DND-41 (cell line): ENCODE measurements around the gene CDYL2.

ENCODE experiments used
- ATAC-seq: fragments of 200-7000 bp; cut with Tn5 transposase; 3 replicates; pipeline ENCODE4 v1.9.1; 2021; ENCODE audit warnings: low read depth; ENCODE audit not compliant: insufficient read depth
- DNase-seq: peaks from one replicate; pipeline ENCODE4 v3.0.0-alpha.2; 2020
- H2AFZ ChIP-seq: 2 replicates; pipeline ENCODE4 v1.6.0; 2012; ENCODE audit warnings: low read depth, low read length
- H3K27ac ChIP-seq: 2 replicates; pipeline ENCODE4 v1.5.1; 2012; ENCODE audit warnings: low read length, inconsistent platforms
- H3K27me3 ChIP-seq: fragments of 200-600 bp; sonication (generic); 2 replicates; pipeline ENCODE4 v1.6.0; 2012; ENCODE audit warnings: low read length, mild to moderate bottlenecking, inconsistent platforms; ENCODE audit not compliant: insufficient read depth, poor library complexity
- H3K36me3 ChIP-seq: 2 replicates; pipeline ENCODE4 v1.5.1; 2012; ENCODE audit warnings: low read length, inconsistent platforms; ENCODE audit not compliant: insufficient read depth
- H3K4me1 ChIP-seq: 2 replicates; pipeline ENCODE4 v1.5.1; 2012; ENCODE audit warnings: mild to moderate bottlenecking, low read length; ENCODE audit not compliant: insufficient read depth
- H3K4me2 ChIP-seq: 2 replicates; pipeline ENCODE4 v1.6.0; 2012; ENCODE audit warnings: mild to moderate bottlenecking, moderate library complexity, low read length, inconsistent platforms; ENCODE audit not compliant: insufficient read depth
- H3K4me3 ChIP-seq, 2 experiments: fragments of 200-600 bp in 1 of 2; shearing (Covaris generic) in 1 of 2; 2 replicates each; pipeline ENCODE4 v1.5.1; 2012 to 2016; ENCODE audit warnings: inconsistent platforms in 2 of 2, low read length in 2 of 2, mild to moderate bottlenecking in 2 of 2, low read depth in 1 of 2, moderate library complexity in 1 of 2
- H3K79me2 ChIP-seq: 2 replicates; pipeline ENCODE4 v1.6.0; 2012; ENCODE audit warnings: low read length, inconsistent platforms; ENCODE audit not compliant: insufficient read depth
- H3K9ac ChIP-seq: 2 replicates; pipeline ENCODE4 v1.6.0; 2012; ENCODE audit warnings: low read depth, mild to moderate bottlenecking, inconsistent platforms, low read length, moderate library complexity
- H3K9me3 ChIP-seq: 2 replicates; pipeline ENCODE4 v1.5.1; 2012; ENCODE audit warnings: low read length, moderate library complexity, mild to moderate bottlenecking, inconsistent platforms; ENCODE audit not compliant: insufficient read depth, severe bottlenecking
- H4K20me1 ChIP-seq: 2 replicates; pipeline ENCODE4 v1.6.0; 2012; ENCODE audit warnings: low read length; ENCODE audit not compliant: insufficient read depth
- EZH2 ChIP-seq: IDR thresholded peaks from 3 replicates; pipeline ENCODE4 v1.6.1; 2012; ENCODE audit warnings: borderline replicate concordance, low read depth, mild to moderate bottlenecking, moderate library complexity, low read length, inconsistent platforms; ENCODE audit not compliant: severe bottlenecking
- TF ChIP-seq, protein P1 (sequence below): IDR thresholded peaks from 2 replicates; pipeline ENCODE4 v1.5.1; 2012; ENCODE audit warnings: borderline replicate concordance, low read length, moderate library complexity, mild to moderate bottlenecking; ENCODE audit not compliant: poor library complexity, severe bottlenecking; ENCODE audit errors: extremely low read depth

The CDYL2 gene

DNA sequence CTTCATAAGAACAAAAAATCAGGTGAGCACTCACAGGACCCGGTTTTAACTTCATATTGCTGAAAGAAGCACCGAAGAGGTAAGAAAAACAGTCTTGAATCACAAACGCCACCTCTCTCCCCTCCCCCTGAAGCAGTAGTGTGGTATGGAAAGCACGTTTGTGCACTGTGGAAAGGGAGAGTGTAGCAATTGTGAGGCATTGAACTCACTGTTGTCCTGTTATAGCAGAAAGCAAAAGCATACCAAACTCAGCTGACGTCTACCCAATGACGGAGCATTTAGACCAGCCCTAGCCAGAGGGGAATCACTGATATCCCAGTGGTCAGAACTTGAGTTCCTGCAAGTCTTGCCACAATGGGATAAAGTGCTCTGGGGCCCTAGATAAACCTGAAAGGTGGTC lies 164.8 kb downstream of the CDYL2 start:
- Histone ChIP-seq H3K27me3 (peaks cover 3% of the 10 kb centered on the region), H3K9me3 (no peaks in the 10 kb centered on the region), H3K4me3 (no peak overlapping the region), H4K20me1 (no peaks in the 10 kb centered on the region), H3K79me2 (no peaks in the 10 kb centered on the region), H2AFZ (no peak overlapping the region), H3K36me3 (no peaks in the 10 kb centered on the region), H3K27ac (no peak overlapping the region), H3K9ac (no peak overlapping the region), H3K4me1 (no peaks in the 10 kb centered on the region), H3K4me2 (no peak overlapping the region)
- ATAC-seq (no peak), DNase-seq (no peak)
- TF ChIP-seq EZH2 = no peak
- TF ChIP-seq, protein P1, sequence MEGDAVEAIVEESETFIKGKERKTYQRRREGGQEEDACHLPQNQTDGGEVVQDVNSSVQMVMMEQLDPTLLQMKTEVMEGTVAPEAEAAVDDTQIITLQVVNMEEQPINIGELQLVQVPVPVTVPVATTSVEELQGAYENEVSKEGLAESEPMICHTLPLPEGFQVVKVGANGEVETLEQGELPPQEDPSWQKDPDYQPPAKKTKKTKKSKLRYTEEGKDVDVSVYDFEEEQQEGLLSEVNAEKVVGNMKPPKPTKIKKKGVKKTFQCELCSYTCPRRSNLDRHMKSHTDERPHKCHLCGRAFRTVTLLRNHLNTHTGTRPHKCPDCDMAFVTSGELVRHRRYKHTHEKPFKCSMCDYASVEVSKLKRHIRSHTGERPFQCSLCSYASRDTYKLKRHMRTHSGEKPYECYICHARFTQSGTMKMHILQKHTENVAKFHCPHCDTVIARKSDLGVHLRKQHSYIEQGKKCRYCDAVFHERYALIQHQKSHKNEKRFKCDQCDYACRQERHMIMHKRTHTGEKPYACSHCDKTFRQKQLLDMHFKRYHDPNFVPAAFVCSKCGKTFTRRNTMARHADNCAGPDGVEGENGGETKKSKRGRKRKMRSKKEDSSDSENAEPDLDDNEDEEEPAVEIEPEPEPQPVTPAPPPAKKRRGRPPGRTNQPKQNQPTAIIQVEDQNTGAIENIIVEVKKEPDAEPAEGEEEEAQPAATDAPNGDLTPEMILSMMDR = no peak

DNA sequence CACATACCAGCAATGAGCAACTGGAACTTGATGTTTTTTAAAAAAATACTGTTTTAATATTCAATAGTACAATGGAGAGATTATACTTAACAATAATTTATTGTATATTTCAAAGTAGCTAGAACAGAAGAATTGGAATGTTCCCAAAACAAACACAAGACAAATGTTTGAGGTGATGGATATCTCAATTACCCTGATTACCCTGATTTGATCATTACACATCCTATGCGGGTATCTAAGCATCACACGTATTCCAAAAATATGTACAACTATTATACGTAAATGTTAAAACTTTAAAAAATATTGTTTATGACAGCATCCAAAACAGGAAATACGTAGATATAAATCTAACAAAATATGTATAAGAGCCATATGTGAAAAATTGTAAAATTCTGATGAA lies 166.8 kb downstream of the CDYL2 start:
- TF ChIP-seq, protein P1 = no peak
- TF ChIP-seq EZH2 = no peak
- no peak overlapping the region for H3K9ac ChIP-seq
- peaks cover 3% of the 10 kb centered on the region for H3K27me3 ChIP-seq
- no peak overlapping the region for H3K27ac ChIP-seq
- H3K4me1 ChIP-seq = no peaks in the 10 kb centered on the region
- no peak overlapping the region for H3K4me3 ChIP-seq
- no peak overlapping the region for H2AFZ ChIP-seq
- no peaks in the 10 kb centered on the region for H3K36me3 ChIP-seq
- H3K4me2 ChIP-seq = no peak overlapping the region
- DNase-seq (no peak), ATAC-seq (no peak)
- H3K79me2 ChIP-seq = no peaks in the 10 kb centered on the region
- no peaks in the 10 kb centered on the region for H4K20me1 ChIP-seq
- no peaks in the 10 kb centered on the region for H3K9me3 ChIP-seq

DNA sequence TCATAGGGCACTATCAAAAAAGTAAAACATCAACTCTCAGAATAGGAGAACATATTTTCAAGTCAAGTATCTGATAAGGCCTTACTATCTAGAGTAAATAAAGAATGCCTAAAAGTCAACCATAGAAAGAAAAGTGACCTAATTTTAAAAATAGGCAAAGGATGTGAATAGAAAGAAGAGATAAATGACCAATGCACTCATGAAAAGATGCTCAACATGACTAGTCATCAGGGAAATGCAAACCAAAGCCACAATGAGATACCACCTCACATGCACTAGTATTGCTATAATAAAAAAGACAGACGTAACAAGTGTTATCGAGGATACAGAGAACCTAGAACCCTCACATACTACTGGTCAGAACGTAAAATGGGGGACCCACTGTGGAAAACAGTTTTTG lies 172.8 kb downstream of the CDYL2 start:
- Histone ChIP-seq H3K4me3 (no peak overlapping the region), H3K27me3 (no peaks in the 10 kb centered on the region), H3K36me3 (no peaks in the 10 kb centered on the region), H3K4me1 (no peaks in the 10 kb centered on the region), H3K9ac (no peak overlapping the region), H2AFZ (no peak overlapping the region), H3K4me2 (no peak overlapping the region), H3K79me2 (no peaks in the 10 kb centered on the region), H4K20me1 (no peaks in the 10 kb centered on the region), H3K9me3 (no peaks in the 10 kb centered on the region), H3K27ac (no peak overlapping the region)
- TF ChIP-seq EZH2 = no peak
- TF ChIP-seq, protein P1 = no peak
- no peak for DNase-seq
- ATAC-seq = no peak

DNA sequence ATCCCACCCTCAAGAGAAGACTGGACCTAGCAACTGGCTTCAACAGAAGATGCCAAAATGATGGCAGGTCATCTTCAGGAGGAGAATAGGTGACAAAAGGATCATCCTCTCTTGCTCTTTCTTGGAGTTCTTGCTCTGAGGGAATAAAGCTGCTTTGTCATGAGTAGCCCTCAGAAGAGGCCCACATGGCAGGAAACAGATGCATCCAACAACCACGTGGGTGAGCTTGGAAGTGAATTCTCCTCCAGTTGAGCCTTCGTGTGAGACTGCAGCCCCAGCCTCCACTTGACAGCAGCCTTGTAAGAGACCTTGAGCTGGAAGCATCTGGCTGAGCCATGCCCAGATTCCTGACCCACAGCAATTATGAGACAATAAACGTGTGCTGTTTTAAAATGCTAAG lies 176.1 kb downstream of the CDYL2 start:
- no peaks in the 10 kb centered on the region for H3K79me2 ChIP-seq
- no peak overlapping the region for H3K4me2 ChIP-seq
- H3K27ac ChIP-seq = no peak overlapping the region
- H4K20me1 ChIP-seq = no peaks in the 10 kb centered on the region
- TF ChIP-seq EZH2 = no peak
- TF ChIP-seq, protein P1 = no peak
- H3K36me3 ChIP-seq = no peaks in the 10 kb centered on the region
- ATAC-seq = no peak
- H3K9me3 ChIP-seq = no peaks in the 10 kb centered on the region
- H3K9ac ChIP-seq = no peak overlapping the region
- no peaks in the 10 kb centered on the region for H3K4me1 ChIP-seq
- no peak overlapping the region for H2AFZ ChIP-seq
- no peak overlapping the region for H3K4me3 ChIP-seq
- no peaks in the 10 kb centered on the region for H3K27me3 ChIP-seq
- DNase-seq = no peak
